Fibroblast of pulmonary artery (primary cell): Measurements from ENCODE around the gene CAMK1D.

ENCODE experiments used
- DNase-seq: peaks from one replicate; pipeline ENCODE4 v3.0.0-alpha.2; 2010; ENCODE audit warnings: low read depth
- H3K4me3 ChIP-seq: replicated peaks from 2 replicates; pipeline ENCODE4 v1.5.1; 2011; ENCODE audit warnings: low read depth, mild to moderate bottlenecking, control low read depth, low read length, moderate library complexity
- CTCF ChIP-seq: IDR thresholded peaks from 2 replicates; pipeline ENCODE4 v1.5.1; 2011; ENCODE audit warnings: mild to moderate bottlenecking, control low read depth, low read length, inconsistent platforms; ENCODE audit errors: missing control alignments

The CAMK1D gene

GRCh38 chr10:12507165-12507850 is 158.0 kb downstream of the CAMK1D start:
- TF ChIP-seq CTCF: no peak
- no peak for DNase-seq
- H3K4me3 ChIP-seq: no peak overlapping the region

DNA sequence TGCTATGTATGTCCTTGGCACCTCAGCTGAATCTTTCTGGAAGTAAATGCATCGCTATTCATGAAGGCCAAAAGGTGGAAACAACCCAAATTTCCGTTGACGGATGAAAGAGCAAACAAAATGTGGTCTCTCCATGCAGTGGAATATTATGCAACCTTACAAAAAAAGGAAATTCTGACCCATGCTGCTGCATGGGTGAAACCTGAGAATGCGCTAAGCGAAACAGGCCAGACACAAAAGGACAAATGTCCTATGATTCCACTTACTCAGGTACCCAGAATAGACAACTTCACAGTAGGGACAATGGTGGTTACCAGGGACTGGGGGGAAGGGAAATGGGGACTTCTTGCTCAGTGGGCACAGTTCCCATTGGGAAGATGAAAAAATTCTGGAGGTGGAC is 158.8 kb downstream of the CAMK1D start:
- no peak for DNase-seq
- H3K4me3 ChIP-seq: no peak overlapping the region
- TF ChIP-seq CTCF: no peak

DNA sequence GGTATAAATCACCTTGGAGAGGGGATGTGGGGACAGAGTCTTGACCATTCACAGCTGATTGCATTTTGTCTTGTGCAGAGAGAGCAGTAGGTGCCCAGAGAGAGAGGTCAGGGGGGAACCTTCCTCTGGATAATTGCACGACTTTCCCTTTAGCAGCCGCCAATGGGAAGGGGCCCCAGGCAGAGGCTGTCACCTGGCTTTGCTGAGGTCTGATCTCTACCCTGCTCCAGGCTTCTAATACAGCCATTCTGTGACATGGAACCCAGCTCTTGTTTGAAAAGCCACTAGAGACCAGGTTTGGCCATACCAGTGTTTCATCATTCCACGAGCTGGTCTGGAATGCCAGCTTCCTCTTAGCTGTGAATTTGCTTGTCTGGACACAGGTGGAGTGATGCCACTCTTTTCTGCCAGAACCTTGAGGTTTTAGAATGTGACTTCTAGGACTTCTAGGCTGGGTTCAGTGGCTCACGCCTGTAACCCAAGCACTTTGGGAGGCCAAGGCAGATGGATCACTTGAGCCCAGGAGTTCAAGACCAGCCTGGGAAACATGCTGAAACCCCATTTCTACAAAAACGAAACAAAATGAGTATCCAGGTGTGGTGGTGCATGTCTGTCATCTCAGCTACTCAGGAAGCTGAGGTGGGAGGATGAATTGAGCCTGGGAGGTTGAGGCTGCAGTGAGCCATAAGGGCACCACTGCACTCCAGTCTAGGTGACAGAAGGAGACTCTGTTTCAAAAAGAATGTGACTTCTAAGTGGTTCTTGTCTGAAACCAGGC is 159.9 kb downstream of the CAMK1D start:
- no peak for DNase-seq
- no peak overlapping the region for H3K4me3 ChIP-seq
- no peak for TF ChIP-seq CTCF

GRCh38 chr10:12509794-12510100 is 160.4 kb downstream of the CAMK1D start:
- no peak overlapping the region for H3K4me3 ChIP-seq
- DNase-seq: no peak
- TF ChIP-seq CTCF: no peak

DNA sequence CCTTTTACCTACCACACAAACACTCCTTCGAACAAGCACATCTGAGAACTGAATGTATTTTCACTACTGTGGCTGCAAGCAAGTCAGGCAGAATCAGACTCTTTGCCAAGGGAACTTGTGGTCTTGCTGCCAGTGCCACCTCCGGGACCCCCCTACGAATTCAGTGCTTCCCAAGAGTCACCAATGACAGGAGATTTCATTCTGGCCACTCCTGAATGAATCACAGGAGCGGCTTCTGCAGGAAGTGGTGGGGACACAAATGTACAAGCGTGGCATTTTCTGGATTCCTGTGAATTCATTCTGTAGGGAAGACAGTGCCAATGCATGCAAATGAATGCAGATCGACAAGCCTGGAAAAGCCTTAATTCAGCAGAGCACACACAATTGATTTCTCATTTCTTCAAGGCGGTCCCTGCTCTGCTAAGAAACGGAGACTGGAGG is 161.2 kb downstream of the CAMK1D start:
- H3K4me3 ChIP-seq: no peak overlapping the region
- TF ChIP-seq CTCF: no peak
- DNase-seq: no peak

DNA sequence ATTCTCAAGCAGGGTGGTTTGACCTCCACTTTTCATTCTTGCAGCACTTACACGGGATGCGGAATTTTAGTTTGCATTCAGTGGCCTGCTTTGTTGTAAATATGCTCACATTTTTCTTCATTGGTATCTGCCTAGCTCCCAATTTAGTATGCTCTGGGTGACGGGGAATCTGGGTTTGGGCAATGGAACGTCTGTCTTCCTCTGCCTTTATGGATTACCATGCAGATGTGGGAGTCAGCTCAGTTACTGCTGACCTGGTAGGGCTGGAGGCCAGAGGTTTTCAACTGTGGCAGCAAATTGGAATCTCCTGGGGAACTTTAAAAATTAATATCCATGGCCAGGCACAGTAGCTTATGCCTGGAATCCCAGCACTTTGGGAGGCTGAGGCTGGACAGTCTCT is 161.6 kb downstream of the CAMK1D start:
- DNase-seq: no peak
- no peak for TF ChIP-seq CTCF
- H3K4me3 ChIP-seq: no peak overlapping the region

DNA sequence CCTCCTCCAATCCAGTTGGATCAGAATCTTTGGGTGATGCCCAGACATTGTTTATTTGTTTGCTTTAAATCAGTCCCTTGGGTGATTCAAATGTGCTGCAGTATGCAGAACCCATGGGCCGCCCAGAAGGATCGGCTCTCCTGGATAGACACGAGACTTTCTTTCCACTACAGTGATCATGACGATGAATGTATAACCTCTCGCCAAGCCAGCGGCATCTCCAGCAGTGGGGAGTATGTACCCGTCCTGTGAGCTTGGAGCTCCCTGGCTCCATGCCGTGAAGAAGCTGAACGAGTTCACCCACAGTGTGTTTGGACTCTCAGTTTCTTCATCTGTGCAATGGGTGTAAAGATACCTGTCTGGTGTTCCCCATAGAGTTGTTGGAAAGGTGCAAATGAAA is 162.3 kb downstream of the CAMK1D start:
- TF ChIP-seq CTCF: no peak
- no peak for DNase-seq
- H3K4me3 ChIP-seq: no peak overlapping the region
